SIG-M5 treated with dmso at 0.1 percent for 504 hours (cell line): ENCODE measurements around the gene FDXACB1.

Experiments used
- DNase-seq: peaks from one replicate; lab custom pipeline; 2025; ENCODE audit not compliant: unreplicated experiment; lab: John Stamatoyannopoulos, UW

Gene FDXACB1

GRCh38 chr11:111846636-111847035 is 32.3 kb downstream of the FDXACB1 start:
- DNase-seq: no peak

GRCh38 chr11:111846063-111846462 is 32.9 kb downstream of the FDXACB1 start:
- DNase-seq: no peak

GRCh38 chr11:111845276-111846028 is 33.5 kb downstream of the FDXACB1 start:
- DNase-seq: peak; percentile 82

- DNase-seq: no peak
Observed at GRCh38 chr11:111843661-111844060, 35.3 kb downstream of the FDXACB1 start.

DNA sequence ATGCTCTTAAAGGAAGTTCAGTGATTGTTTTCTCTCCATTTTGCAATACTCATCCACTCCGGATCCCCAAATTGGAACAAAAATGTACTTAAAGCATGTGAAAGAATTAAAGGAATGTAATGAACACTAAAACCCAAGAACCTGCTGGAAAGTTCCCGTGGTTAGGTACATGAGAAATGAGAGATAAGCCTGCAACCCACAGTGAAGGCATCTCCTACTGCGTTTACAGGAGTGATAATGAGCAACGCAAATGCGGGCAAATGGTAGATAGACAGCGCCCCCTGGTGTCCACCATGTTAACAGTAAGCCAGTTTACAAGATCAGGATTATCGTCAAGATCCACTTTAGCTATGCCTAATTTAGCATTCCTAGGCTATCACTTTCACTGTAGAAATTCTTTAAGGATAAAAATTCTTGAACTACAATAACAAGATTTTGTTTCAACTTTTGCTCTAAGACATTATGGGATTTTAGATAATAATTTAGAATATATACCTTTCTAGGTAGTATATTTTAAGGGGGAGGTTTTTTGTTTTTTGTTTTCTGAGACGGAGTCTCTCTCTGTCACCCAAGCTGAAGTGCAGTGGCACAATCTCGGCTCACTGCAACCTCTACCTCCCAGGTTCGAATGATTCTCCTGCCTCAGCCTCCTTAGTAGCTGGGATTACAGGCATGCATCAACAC is 37.5 kb downstream of the FDXACB1 start:
- peak; percentile 65 for DNase-seq

GRCh38 chr11:111840143-111840542 is 38.8 kb downstream of the FDXACB1 start:
- DNase-seq: no peak

GRCh38 chr11:111838054-111838453 is 40.9 kb downstream of the FDXACB1 start:
- no peak for DNase-seq

DNA sequence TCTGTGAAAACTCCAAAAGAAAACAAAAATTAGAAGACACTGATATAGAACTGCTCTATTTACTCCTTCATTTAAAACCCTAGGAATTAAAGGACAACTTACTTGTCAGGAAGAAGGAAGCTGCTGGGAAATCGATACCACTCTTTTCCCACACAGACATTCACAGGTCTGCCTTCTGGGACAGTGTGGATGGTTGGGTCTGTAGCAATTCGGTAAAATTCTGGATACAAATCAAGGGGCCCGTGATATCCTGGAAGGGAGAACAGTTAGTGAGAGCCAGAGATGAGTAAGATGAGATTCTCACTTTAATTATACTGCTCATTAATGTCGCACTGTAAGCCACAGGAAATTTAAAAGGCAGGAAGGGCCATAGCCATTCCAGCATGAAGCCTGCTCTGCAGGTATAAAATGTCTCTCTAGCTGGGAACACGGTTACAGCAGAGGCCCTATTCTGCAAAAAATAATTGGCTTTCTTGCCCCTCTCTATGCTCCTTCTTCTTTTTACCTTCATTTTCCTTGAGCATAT is 41.5 kb downstream of the FDXACB1 start:
- no peak for DNase-seq

DNA sequence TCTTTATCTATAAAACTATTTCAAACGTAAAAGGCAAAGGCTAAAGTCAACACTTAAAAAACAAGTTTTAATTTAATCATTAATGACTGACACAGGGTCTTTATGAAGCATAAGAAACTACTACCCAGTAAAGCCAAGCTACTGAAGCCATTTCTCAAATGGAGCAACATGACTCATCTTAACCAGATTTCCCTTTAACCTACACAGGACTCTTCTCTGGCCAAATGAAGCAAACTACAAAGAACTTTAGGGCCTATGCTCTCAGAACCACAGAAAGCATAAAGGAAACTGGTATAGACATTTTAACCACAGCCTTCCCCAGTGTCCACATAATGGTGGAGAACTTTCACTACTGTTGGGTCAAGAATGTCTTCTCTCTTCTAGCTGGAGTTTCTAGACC is 42.2 kb downstream of the FDXACB1 start:
- no peak for DNase-seq

- DNase-seq: no peak
Observed at GRCh38 chr11:111836162-111836561, 42.8 kb downstream of the FDXACB1 start.

DNA sequence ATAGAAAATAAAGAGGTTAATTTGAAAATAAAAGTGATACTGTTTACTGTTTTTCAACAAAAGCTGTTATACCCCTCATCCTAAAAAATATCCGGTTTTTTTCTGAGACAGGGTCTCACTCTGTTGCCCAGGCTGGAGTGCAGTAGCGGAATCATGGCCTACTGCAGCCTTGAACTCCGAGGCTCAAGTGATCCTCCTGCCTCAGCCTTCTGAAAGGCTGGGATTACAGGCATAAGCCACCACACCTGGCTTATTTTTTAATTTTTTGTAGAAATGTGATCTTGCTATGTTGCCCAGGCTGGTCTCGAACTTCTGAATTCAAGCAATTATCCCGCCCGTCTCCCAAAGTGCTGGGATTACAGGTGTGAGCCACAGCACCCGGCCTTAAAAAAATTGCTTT is 43.3 kb downstream of the FDXACB1 start:
- DNase-seq: no peak

- DNase-seq: no peak
Observed at GRCh38 chr11:111834432-111835163, 44.4 kb downstream of the FDXACB1 start.

GRCh38 chr11:111833524-111833923 is 45.4 kb downstream of the FDXACB1 start:
- DNase-seq: no peak

GRCh38 chr11:111829185-111829968 is 49.6 kb downstream of the FDXACB1 start:
- no peak for DNase-seq

DNA sequence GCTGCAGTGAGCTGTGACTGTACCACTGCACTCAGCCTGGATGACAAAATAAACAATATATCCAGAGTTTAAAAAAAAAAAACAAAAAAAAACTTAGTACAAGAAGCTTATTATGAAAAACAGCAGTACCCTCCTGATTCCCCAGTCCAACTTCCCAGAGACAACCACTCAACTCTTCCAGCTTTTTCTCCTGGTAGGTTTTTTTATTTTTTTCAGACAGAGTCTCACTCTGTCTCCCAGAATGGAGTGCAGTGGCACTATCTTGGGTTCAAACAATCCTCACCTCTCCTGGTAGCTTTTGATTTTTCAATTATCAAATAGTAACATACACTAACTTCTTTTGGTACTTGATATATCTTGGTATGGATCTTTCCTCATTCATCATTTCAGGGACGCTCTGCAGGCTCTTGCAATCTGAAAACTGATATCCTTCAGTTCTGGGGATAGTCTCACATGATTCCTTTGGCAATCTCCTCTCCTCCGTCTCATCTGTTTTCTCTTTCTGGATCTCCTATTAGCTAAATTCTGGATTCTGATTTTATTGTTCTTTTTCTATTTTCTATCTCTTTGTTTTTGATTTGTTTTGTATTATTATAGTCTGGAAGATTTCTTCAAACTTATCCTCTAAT is 52.5 kb downstream of the FDXACB1 start:
- DNase-seq: no peak
